OCI-LY3 (cell line): ENCODE data around the gene DTD2.

Experiments
- EZH2phosphoT487 ChIP-seq: fragments of 200-600 bp; shearing (Covaris generic); IDR thresholded peaks from 2 replicates; pipeline ENCODE4 v1.6.1; 2018; ENCODE audit warnings: antibody characterized with exemption, mixed run types, low read depth
- TF ChIP-seq, protein P1 (sequence below): fragments of 200-600, 300-600 bp; sonication (generic); IDR thresholded peaks from 2 replicates; pipeline ENCODE4 v1.5.1; 2014; ENCODE audit warnings: antibody characterized with exemption, low read length, low read depth

DNA sequence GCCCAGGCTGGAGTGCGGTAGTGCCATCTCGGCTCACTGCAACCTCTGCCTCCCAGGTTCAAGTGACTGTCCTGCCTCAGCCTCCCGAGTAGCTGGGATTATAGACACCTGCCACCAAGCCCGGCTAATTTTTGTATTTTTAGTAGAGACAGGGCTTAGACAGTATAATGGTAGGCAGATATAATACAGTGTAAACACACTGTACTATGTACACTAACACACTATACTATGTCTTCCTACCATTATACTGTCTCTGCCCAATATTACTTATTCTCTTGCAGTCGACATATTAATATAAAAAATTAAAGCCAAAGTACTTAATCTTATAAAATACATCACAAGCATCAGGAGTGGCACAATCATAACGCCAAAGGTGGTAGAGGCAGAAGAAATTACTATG lies 15.0 kb downstream of the DTD2 start:
- TF ChIP-seq, protein P1, sequence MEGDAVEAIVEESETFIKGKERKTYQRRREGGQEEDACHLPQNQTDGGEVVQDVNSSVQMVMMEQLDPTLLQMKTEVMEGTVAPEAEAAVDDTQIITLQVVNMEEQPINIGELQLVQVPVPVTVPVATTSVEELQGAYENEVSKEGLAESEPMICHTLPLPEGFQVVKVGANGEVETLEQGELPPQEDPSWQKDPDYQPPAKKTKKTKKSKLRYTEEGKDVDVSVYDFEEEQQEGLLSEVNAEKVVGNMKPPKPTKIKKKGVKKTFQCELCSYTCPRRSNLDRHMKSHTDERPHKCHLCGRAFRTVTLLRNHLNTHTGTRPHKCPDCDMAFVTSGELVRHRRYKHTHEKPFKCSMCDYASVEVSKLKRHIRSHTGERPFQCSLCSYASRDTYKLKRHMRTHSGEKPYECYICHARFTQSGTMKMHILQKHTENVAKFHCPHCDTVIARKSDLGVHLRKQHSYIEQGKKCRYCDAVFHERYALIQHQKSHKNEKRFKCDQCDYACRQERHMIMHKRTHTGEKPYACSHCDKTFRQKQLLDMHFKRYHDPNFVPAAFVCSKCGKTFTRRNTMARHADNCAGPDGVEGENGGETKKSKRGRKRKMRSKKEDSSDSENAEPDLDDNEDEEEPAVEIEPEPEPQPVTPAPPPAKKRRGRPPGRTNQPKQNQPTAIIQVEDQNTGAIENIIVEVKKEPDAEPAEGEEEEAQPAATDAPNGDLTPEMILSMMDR, result no peak
- no peak for TF ChIP-seq EZH2phosphoT487
